Psoas muscle (tissue), 8 donors: ENCODE data around the gene KYAT1. TPM values are rescaled to one million over a fixed set of nuclear protein-coding genes. Genes with fewer than 3 reads are reported as not detected.
"Not testable (repeated sequence)": the region's sequence is repeated elsewhere in the genome, so short reads cannot be mapped to it uniquely, and the experiment has no call there.

ENCODE experiments used
- ATAC-seq, 4 donors: fragments of 200-7000 bp; cut with Tn5 transposase; one replicate each; pipeline ENCODE4 v1.9.1; 2020; ENCODE audit warnings: moderate library complexity in 3 of 4, mild to moderate bottlenecking in 2 of 4
- DNase-seq, 2 donors: peaks; one replicate each; pipeline ENCODE4 v3.0.0-alpha.2; 2020
- H3K27ac ChIP-seq: fragments of 200-600 bp; one replicate; pipeline ENCODE4 v1.8.0; 2022
- H3K27me3 ChIP-seq, 3 donors: fragments of 200-600 bp in 1 of 3; one replicate each; pipeline versions ENCODE4 v1.6.1 to v1.8.0; 2013 to 2022; ENCODE audit warnings: low read length in 2 of 3, mild to moderate bottlenecking in 2 of 3, moderate library complexity in 1 of 3; ENCODE audit not compliant: insufficient read depth in 3 of 3
- H3K36me3 ChIP-seq, 2 donors: fragments of 200-600 bp in 1 of 2; one replicate each; pipeline versions ENCODE4 v1.6.1 to v1.8.0; 2013 to 2022; ENCODE audit warnings: low read depth in 1 of 2, mild to moderate bottlenecking in 1 of 2, moderate library complexity in 1 of 2; ENCODE audit not compliant: insufficient read depth in 1 of 2
- H3K4me1 ChIP-seq: fragments of 200-600 bp; one replicate; pipeline ENCODE4 v1.8.0; 2022
- H3K4me3 ChIP-seq: fragments of 200-600 bp; one replicate; pipeline ENCODE4 v1.8.0; 2022; ENCODE audit warnings: mild to moderate bottlenecking
- H3K9me3 ChIP-seq: fragments of 200-600 bp; one replicate; pipeline ENCODE4 v1.8.0; 2022
- WGBS, 3 donors: extraction: QIAGEN DNeasy Blood & Tissue Kit; methylation state at CpG; one replicate each; pipeline versions ENCODE4 v1.1.6 to v1.1.7; 2013; 5-methylcytosine and 5-hydroxymethylcytosine counted together
- intact Hi-C, 2 donors: fragments of 100-400 bp; cut with DNase I; formaldehyde crosslinking; loops; one replicate each; pipeline versions ENCODE4 v1.11.0 to v1.14.2; 2022
- polyA plus RNA-seq, 3 donors: library from polyadenylated mRNA; stranded (reverse); fragments of 200-250 nt; gene quantifications; one replicate each; pipeline ENCODE4 v1.2.3, GENCODE V29; 2013
- total RNA-seq, 4 donors: library from RNA; stranded (reverse); fragmentation: NEBNext Ultra II Directional in 2 of 4; extraction: Animal tissue kit (Norgen Biotek cat#: 25700) in 2 of 4; gene quantifications; one replicate each; pipeline versions ENCODE4 v1.2.1 to v1.2.4, GENCODE V29; 2021 to 2023
- TF ChIP-seq, protein P1 (sequence below): fragments of 200-600 bp; IDR thresholded peaks from one replicate; pipeline ENCODE4 v1.8.0; 2022; ENCODE audit warnings: antibody characterized with exemption
- donor health status: healthy with polysubstance abuse.
- donor health status: DM: no; HTN: no; CAD: no; lungs with moderate emphysema.
- donor health status: Bipolar disorder and iron deficiency.
- donor health status: healthy.
- donor health status: DM: yes; HTN: yes; CAD: no.
- donor health status: DM: no; HTN: no; CAD: no.
- donor health status: DM: no; HTN: no; CAD: no.
- donor health status: DM: yes; HTN: yes; CAD: no.

The KYAT1 gene
- total and polyA plus RNA-seq, 7 donors = 6.4 to 12.0 (median 7.5) TPM

- DNase-seq = no peak
- Histone ChIP-seq H3K9me3 (no peaks in the 10 kb centered on the region), H3K4me1 (no peaks in the 10 kb centered on the region), H3K36me3 (peaks cover 8 to 98% of the 10 kb centered on the region in 2 donors), H3K4me3 (no peak overlapping the region), H3K27me3 (no peaks in the 10 kb centered on the region), H3K27ac (no peak overlapping the region)
- ATAC-seq = no peak
- intact Hi-C loops = no loop called here
- WGBS, 3 donors = 82 to 89% (median 88%) methylated on average over 7 of the region's 7 CpGs
- TF ChIP-seq, protein P1, sequence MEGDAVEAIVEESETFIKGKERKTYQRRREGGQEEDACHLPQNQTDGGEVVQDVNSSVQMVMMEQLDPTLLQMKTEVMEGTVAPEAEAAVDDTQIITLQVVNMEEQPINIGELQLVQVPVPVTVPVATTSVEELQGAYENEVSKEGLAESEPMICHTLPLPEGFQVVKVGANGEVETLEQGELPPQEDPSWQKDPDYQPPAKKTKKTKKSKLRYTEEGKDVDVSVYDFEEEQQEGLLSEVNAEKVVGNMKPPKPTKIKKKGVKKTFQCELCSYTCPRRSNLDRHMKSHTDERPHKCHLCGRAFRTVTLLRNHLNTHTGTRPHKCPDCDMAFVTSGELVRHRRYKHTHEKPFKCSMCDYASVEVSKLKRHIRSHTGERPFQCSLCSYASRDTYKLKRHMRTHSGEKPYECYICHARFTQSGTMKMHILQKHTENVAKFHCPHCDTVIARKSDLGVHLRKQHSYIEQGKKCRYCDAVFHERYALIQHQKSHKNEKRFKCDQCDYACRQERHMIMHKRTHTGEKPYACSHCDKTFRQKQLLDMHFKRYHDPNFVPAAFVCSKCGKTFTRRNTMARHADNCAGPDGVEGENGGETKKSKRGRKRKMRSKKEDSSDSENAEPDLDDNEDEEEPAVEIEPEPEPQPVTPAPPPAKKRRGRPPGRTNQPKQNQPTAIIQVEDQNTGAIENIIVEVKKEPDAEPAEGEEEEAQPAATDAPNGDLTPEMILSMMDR = no peak
These were observed 81.7 kb downstream of the KYAT1 start for GRCh38 chr9:128800061-128800460.

DNA sequence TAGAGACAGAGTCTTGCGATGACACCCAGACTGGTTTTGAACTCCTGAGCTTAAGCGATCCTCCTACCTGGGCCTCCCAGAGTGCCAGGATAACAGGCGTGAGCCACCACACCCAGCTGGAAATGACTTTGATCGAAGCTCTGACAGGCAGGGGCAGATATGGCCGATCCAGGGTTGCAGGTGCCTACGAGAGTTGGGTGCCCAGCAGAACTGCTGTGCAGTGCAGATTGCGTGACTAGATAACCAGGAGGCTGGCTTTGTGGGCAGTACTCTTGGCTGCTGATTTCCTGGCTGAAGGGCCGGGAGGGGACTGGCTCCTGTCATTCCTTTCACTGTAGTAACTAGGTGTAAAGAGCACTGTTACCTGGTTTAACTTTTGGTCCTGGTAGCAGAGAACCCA is 82.9 kb downstream of the KYAT1 start:
- ATAC-seq (no peak), DNase-seq (no peak)
- no peak overlapping the region for H3K4me3 ChIP-seq
- H3K9me3 ChIP-seq = no peaks in the 10 kb centered on the region
- no peak overlapping the region for H3K27ac ChIP-seq
- H3K36me3 ChIP-seq = peaks cover 8 to 98% of the 10 kb centered on the region in 2 donors
- intact Hi-C loops = no loop called here
- TF ChIP-seq, protein P1 = no peak
- H3K27me3 ChIP-seq = no peaks in the 10 kb centered on the region
- 91 to 92% (median 91%) methylated on average over 8 of the region's 8 CpGs for WGBS, 3 donors
- no peaks in the 10 kb centered on the region for H3K4me1 ChIP-seq

- H3K9me3 ChIP-seq, intact Hi-C loops, ATAC-seq, H3K27ac ChIP-seq, H3K4me3 ChIP-seq, H3K27me3 ChIP-seq, DNase-seq, H3K4me1 ChIP-seq: not testable (repeated sequence)
- peaks cover 13 to 98% of the 10 kb centered on the region in 2 donors for H3K36me3 ChIP-seq
- WGBS, 3 donors = 48 to 52% (median 50%) methylated on average over 2 of the region's 2 CpGs
These were observed 86.8 kb downstream of the KYAT1 start for GRCh38 chr9:128794961-128795360.

- no peak for ATAC-seq
- Histone ChIP-seq H3K9me3 (no peaks in the 10 kb centered on the region), H3K4me1 (peaks cover 9% of the 10 kb centered on the region), H3K36me3 (peaks cover 9 to 93% of the 10 kb centered on the region in 2 donors), H3K27me3 (no peaks in the 10 kb centered on the region), H3K27ac (no peak overlapping the region), H3K4me3 (no peak overlapping the region)
- 83 to 88% (median 87%) methylated on average over 8 of the region's 8 CpGs for WGBS, 3 donors
- TF ChIP-seq, protein P1 = no peak
- intact Hi-C loops = no loop called here
- DNase-seq = no peak
These were observed 88.6 kb downstream of the KYAT1 start for GRCh38 chr9:128792978-128793686.

GRCh38 chr9:128792134-128792533 is 89.6 kb downstream of the KYAT1 start:
- WGBS, 3 donors = 93% methylated on average over 9 of the region's 9 CpGs
- H3K27me3 ChIP-seq = no peaks in the 10 kb centered on the region
- H3K27ac ChIP-seq = no peak overlapping the region
- peaks cover 13% of the 10 kb centered on the region for H3K4me1 ChIP-seq
- H3K4me3 ChIP-seq = no peak overlapping the region
- TF ChIP-seq, protein P1 = no peak
- H3K36me3 ChIP-seq = peaks cover 7 to 83% of the 10 kb centered on the region in 2 donors
- H3K9me3 ChIP-seq = no peaks in the 10 kb centered on the region
- ATAC-seq = no peak
- intact Hi-C loops = no loop called here
- DNase-seq = no peak
